AG09309 (cell line): Measurements from ENCODE around the gene SLC10A7.

Source experiments
- DNase-seq: peaks from one replicate; pipeline ENCODE4 v3.0.0-alpha.2; 2010; ENCODE audit warnings: low read depth
- H3K4me3 ChIP-seq: 2 replicates; pipeline ENCODE4 v1.5.1; 2011; ENCODE audit warnings: mild to moderate bottlenecking, low read depth, low read length, moderate library complexity; ENCODE audit not compliant: control insufficient read depth
- TF ChIP-seq, protein P1 (sequence below): IDR thresholded peaks from 2 replicates; pipeline ENCODE4 v1.5.1; 2011; ENCODE audit warnings: mild to moderate bottlenecking, low read depth, low read length, inconsistent platforms; ENCODE audit not compliant: insufficient read depth, control insufficient read depth; ENCODE audit errors: missing control alignments

The SLC10A7 gene

DNA sequence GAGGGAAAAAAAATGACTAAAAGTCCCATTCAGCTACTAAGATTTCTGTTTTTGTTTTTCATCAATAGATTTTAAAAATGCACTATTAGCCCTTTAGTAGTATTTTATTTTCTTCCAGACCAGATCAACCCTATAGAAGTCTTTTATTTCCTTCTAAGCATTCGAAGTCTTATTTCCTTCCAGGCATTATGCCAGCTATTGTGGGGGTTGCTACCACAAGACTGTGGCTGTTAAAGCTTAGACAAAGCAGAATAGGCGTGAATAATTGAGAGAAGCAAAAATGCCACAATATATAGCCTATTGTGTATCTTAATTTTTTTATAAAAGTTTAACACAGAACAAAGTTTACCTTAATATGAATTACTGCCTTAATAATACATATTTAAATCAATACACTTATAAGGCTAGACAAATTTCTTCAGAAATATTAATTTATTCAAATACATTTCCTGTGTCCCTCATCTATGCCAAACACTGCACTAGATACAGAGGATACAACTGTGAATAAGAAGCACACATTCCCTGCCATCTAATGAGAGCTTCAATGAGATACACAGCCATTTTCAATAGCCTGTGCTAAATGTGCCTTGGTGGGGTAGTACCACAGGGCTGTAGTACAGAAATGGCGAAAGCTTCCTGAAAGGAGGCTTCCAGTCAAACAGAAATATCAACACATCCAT, 33.1 kb downstream of the SLC10A7 start:
- TF ChIP-seq, protein P1, sequence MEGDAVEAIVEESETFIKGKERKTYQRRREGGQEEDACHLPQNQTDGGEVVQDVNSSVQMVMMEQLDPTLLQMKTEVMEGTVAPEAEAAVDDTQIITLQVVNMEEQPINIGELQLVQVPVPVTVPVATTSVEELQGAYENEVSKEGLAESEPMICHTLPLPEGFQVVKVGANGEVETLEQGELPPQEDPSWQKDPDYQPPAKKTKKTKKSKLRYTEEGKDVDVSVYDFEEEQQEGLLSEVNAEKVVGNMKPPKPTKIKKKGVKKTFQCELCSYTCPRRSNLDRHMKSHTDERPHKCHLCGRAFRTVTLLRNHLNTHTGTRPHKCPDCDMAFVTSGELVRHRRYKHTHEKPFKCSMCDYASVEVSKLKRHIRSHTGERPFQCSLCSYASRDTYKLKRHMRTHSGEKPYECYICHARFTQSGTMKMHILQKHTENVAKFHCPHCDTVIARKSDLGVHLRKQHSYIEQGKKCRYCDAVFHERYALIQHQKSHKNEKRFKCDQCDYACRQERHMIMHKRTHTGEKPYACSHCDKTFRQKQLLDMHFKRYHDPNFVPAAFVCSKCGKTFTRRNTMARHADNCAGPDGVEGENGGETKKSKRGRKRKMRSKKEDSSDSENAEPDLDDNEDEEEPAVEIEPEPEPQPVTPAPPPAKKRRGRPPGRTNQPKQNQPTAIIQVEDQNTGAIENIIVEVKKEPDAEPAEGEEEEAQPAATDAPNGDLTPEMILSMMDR: no peak
- no peak overlapping the region for H3K4me3 ChIP-seq
- DNase-seq: no peak

DNA sequence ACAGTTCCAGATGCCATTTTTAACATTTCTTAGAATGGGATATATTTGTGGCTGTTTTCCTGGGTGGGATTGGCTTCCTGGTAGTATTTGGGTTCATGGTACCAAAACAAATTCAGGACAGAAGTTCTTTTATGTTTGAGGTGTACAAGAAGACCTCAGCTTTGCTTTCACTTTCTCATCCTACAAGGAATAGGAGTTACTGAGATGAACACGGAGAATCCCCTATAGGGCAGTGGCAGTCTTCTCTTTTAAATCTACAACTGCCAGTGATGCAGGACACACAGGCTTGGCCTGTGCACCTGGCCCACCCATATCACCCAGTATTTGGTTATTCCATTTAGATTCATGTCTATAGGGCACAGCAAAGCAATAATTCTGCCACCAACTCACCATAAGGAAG, 35.2 kb downstream of the SLC10A7 start:
- TF ChIP-seq, protein P1: no peak
- H3K4me3 ChIP-seq: no peak overlapping the region
- no peak for DNase-seq

DNA sequence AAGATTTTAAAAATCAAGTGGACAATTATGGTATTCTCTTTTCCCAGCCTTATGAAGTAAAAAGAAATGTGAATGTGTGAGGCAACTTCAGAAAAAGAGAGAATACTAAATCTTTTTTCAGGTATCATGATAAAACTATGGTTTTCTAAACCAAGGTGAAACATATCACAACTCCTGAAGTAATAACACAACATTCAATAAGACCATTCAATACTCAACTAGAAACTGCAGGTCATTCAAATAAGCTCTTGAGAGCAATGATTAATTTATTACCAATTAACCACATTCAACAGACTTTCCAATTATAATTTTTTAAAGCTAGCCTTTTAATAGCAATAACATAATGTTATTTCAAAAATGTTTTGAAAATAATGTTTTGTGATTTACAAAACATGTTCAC, 35.8 kb downstream of the SLC10A7 start:
- TF ChIP-seq, protein P1: no peak
- H3K4me3 ChIP-seq: no peak overlapping the region
- no peak for DNase-seq

DNA sequence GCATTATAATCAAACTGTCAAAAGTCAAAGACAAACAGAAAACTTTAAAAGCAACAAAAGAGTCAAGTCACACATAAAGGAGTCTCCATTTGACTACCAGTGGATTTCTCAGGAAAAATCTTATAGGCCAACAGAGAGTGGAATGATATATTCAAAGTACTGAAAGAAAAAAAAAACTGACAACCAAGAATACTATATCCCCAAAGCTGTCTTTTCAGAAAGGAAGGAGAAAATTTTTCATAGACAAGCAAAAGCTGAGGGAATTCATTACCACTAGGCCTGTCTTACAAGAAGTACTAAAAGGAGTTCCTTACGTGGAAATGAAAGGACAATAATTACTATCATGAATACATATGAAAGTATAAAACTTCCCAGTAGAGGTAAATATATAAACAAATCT, 39.0 kb downstream of the SLC10A7 start:
- H3K4me3 ChIP-seq: no peak overlapping the region
- DNase-seq: no peak
- TF ChIP-seq, protein P1: no peak

DNA sequence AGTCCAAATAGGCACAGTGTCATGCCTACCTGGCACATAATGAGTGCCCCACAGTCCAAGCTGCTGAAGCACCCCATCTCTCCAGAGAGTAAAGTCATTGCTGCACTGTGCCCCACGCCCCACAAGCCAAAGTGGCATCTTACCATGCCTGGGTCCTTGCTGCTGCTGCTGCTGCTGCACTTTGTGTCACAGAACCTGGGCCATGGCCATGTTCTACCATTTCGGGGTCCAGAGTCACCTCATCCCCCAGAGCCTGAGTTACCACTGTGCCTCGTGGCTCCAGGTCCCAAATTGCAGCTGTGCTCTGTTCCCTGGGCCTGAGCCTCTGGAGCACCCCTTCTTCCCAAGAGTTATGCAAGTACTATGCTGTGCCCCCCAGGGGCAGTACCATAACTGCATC, 40.5 kb downstream of the SLC10A7 start:
- H3K4me3 ChIP-seq: no peak overlapping the region
- no peak for DNase-seq
- TF ChIP-seq, protein P1: no peak

DNA sequence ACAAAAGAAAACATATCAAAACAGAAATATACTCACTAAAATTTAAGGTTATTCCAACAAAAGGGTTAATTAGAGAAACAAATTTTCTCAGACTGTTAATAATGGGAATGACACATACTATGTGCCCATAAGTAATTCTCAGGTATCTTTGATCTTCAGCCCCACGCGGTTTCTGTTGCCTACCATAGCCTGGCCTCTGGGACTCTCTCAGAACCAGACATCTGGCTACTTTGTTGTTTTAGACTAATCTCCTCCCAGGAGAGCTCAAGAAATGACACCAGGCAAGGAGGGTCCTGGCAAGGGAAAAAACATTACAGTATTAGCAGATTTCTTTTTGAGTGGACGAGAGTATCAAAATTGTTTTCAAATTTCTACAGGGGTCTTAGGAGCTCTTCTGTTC, 43.7 kb downstream of the SLC10A7 start:
- H3K4me3 ChIP-seq: no peak overlapping the region
- DNase-seq: no peak
- TF ChIP-seq, protein P1: no peak
